HEK293 (cell line): Measurements from ENCODE around the gene CYP2U1.

Source experiments
- CTCF ChIA-PET: fragments of 350-600 bp; formaldehyde crosslinking; extraction: SDS; loops from one replicate; lab custom pipeline; 2021; ENCODE audit warnings: antibody characterized with exemption; lab: Yijun Ruan, JAX
- POLR2A ChIA-PET: fragments of 300-600 bp; formaldehyde crosslinking; extraction: SDS; loops from one replicate; lab custom pipeline; 2020; ENCODE audit warnings: antibody characterized with exemption, inconsistent platforms; lab: Yijun Ruan, JAX
- H3K27ac ChIP-seq: fragments of 200-500 bp; sonication (Bioruptor generic); 2 replicates; pipeline ENCODE4 v1.5.1; 2014; ENCODE audit warnings: low read depth, low read length, control low read depth, inconsistent platforms; ENCODE audit errors: extremely low read depth
- H3K36me3 ChIP-seq, 2 experiments: fragments of 200-500 bp in 1 of 2; sonication (Bioruptor generic) in 1 of 2; 1 replicate in 1 of 2; 2 replicates in 1 of 2; pipeline ENCODE4 v1.5.1; 2014 to 2017; ENCODE audit warnings: inconsistent platforms in 2 of 2, low read length in 2 of 2; ENCODE audit not compliant: control insufficient read depth in 2 of 2, insufficient read depth in 1 of 2
- H3K4me1 ChIP-seq: fragments of 200-500 bp; sonication (Bioruptor generic); 2 replicates; pipeline ENCODE4 v1.5.1; 2014; ENCODE audit warnings: mild to moderate bottlenecking, low read length, inconsistent platforms; ENCODE audit not compliant: control insufficient read depth, insufficient read depth
- H3K4me3 ChIP-seq: 2 replicates; pipeline ENCODE4 v1.5.1; 2011; ENCODE audit warnings: low read depth, mild to moderate bottlenecking, control low read depth, low read length, moderate library complexity
- H3K9me3 ChIP-seq: fragments of 200-500 bp; sonication (Bioruptor generic); 2 replicates; pipeline ENCODE4 v1.5.1; 2014; ENCODE audit warnings: low read depth, low read length, inconsistent platforms; ENCODE audit not compliant: control insufficient read depth, insufficient read depth
- CTCF ChIP-seq: fragments of 450-650 bp; formaldehyde crosslinking; IDR thresholded peaks from 2 replicates; pipeline ENCODE4 v1.5.1; 2016; ENCODE audit warnings: missing biosample characterization, missing genetic modification characterization
- ZBTB20 ChIP-seq: fragments of 450-650 bp; formaldehyde crosslinking; IDR thresholded peaks from 2 replicates; pipeline ENCODE4 v1.5.1; 2016; ENCODE audit warnings: missing biosample characterization, missing genetic modification characterization
- ZBTB44 ChIP-seq: fragments of 450-650 bp; IDR thresholded peaks from 2 replicates; pipeline ENCODE4 v1.5.1; 2018; ENCODE audit warnings: missing biosample characterization, mild to moderate bottlenecking, missing genetic modification characterization
- ZNF140 ChIP-seq: fragments of 450-650 bp; formaldehyde crosslinking; IDR thresholded peaks from 2 replicates; pipeline ENCODE4 v1.5.1; 2016; ENCODE audit warnings: missing biosample characterization, missing genetic modification characterization
- ZNF148 ChIP-seq: fragments of 450-650 bp; formaldehyde crosslinking; IDR thresholded peaks from 2 replicates; pipeline ENCODE4 v1.5.0; 2017; ENCODE audit warnings: missing biosample characterization, missing genetic modification characterization, borderline replicate concordance
- ZNF169 ChIP-seq: fragments of 450-650 bp; formaldehyde crosslinking; IDR thresholded peaks from 2 replicates; pipeline ENCODE4 v1.5.1; 2016; ENCODE audit warnings: missing biosample characterization, missing genetic modification characterization
- ZNF24 ChIP-seq: fragments of 450-650 bp; formaldehyde crosslinking; IDR thresholded peaks from 2 replicates; pipeline ENCODE4 v1.5.1; 2016; ENCODE audit warnings: missing biosample characterization, missing genetic modification characterization
- ZNF248 ChIP-seq: fragments of 450-650 bp; formaldehyde crosslinking; IDR thresholded peaks from 2 replicates; pipeline ENCODE4 v1.5.1; 2017; ENCODE audit warnings: missing biosample characterization, missing genetic modification characterization
- ZNF292 ChIP-seq: fragments of 450-650 bp; formaldehyde crosslinking; IDR thresholded peaks from 2 replicates; pipeline ENCODE4 v1.5.1; 2016; ENCODE audit warnings: low read depth, missing biosample characterization, missing genetic modification characterization, borderline replicate concordance
- ZNF350 ChIP-seq: fragments of 450-650 bp; formaldehyde crosslinking; IDR thresholded peaks from 2 replicates; pipeline ENCODE4 v1.5.0; 2017; ENCODE audit warnings: missing biosample characterization, mild to moderate bottlenecking, missing genetic modification characterization
- ZNF354C ChIP-seq: fragments of 450-650 bp; formaldehyde crosslinking; IDR thresholded peaks from 2 replicates; pipeline ENCODE4 v1.5.1; 2016; ENCODE audit warnings: missing biosample characterization, missing genetic modification characterization, low read depth, borderline replicate concordance
- ZNF433 ChIP-seq: fragments of 450-650 bp; formaldehyde crosslinking; IDR thresholded peaks from 2 replicates; pipeline ENCODE4 v1.5.1; 2016; ENCODE audit warnings: missing biosample characterization, missing genetic modification characterization, low read depth
- ZNF510 ChIP-seq: fragments of 450-650 bp; formaldehyde crosslinking; IDR thresholded peaks from 2 replicates; pipeline ENCODE4 v1.5.1; 2018; ENCODE audit warnings: mild to moderate bottlenecking, missing genetic modification characterization, missing biosample characterization; ENCODE audit not compliant: insufficient replicate concordance
- ZNF558 ChIP-seq: fragments of 450-650 bp; formaldehyde crosslinking; IDR thresholded peaks from 2 replicates; pipeline ENCODE4 v1.5.1; 2016; ENCODE audit warnings: missing biosample characterization, missing genetic modification characterization
- ZNF596 ChIP-seq: fragments of 450-650 bp; IDR thresholded peaks from 2 replicates; pipeline ENCODE4 v1.5.0; 2018; ENCODE audit warnings: missing biosample characterization, mild to moderate bottlenecking, missing genetic modification characterization, moderate library complexity
- ZNF626 ChIP-seq: fragments of 450-650 bp; sonication (Bioruptor Pico); formaldehyde crosslinking; IDR thresholded peaks from 2 replicates; pipeline ENCODE4 v1.5.1; 2018; ENCODE audit warnings: missing biosample characterization, missing genetic modification characterization, inconsistent platforms
- ZNF658 ChIP-seq: fragments of 450-650 bp; formaldehyde crosslinking; IDR thresholded peaks from 2 replicates; pipeline ENCODE4; 2016; ENCODE audit warnings: missing biosample characterization, missing genetic modification characterization
- ZNF677 ChIP-seq: fragments of 450-650 bp; IDR thresholded peaks from 2 replicates; pipeline ENCODE4 v1.5.0; 2018; ENCODE audit warnings: missing biosample characterization, mild to moderate bottlenecking, missing genetic modification characterization, moderate library complexity
- ZNF707 ChIP-seq: fragments of 450-650 bp; formaldehyde crosslinking; IDR thresholded peaks from 2 replicates; pipeline ENCODE4 v1.5.1; 2016; ENCODE audit warnings: missing biosample characterization, missing genetic modification characterization
- ZNF747 ChIP-seq: fragments of 450-650 bp; formaldehyde crosslinking; IDR thresholded peaks from 2 replicates; pipeline ENCODE4 v1.5.1; 2016; ENCODE audit warnings: missing biosample characterization, missing genetic modification characterization
- TF ChIP-seq, protein P1 (sequence below): fragments of 450-650 bp; formaldehyde crosslinking; IDR thresholded peaks from 2 replicates; pipeline ENCODE4 v1.5.1; 2016; ENCODE audit warnings: missing biosample characterization, missing genetic modification characterization

Gene CYP2U1

GRCh38 chr4:107999932-108000539 lies 68.7 kb downstream of the CYP2U1 start:
- CTCF ChIA-PET = interaction anchor here (0.6 to 0.8 kb wide), 2 partner anchors 374 to 573 kb away, joined by 3 read pairs; no protein-coding TSS in a partner anchor
- Histone ChIP-seq H3K4me1 (no peaks in the 10 kb centered on the region), H3K4me3 (no peak overlapping the region), H3K36me3 (peaks cover 0 to 21% of the 10 kb centered on the region in 2 experiments; a peak in 1 of 3 replicates), H3K27ac (no peak overlapping the region), H3K9me3 (no peaks in the 10 kb centered on the region)
- TF ChIP-seq, protein P1, sequence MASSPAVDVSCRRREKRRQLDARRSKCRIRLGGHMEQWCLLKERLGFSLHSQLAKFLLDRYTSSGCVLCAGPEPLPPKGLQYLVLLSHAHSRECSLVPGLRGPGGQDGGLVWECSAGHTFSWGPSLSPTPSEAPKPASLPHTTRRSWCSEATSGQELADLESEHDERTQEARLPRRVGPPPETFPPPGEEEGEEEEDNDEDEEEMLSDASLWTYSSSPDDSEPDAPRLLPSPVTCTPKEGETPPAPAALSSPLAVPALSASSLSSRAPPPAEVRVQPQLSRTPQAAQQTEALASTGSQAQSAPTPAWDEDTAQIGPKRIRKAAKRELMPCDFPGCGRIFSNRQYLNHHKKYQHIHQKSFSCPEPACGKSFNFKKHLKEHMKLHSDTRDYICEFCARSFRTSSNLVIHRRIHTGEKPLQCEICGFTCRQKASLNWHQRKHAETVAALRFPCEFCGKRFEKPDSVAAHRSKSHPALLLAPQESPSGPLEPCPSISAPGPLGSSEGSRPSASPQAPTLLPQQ (tag by site-specific recombination) = no peak
- TF ChIP-seq ZNF558 (peak; percentile 84), ZNF658 (tag by site-specific recombination) (no peak), ZNF626 (no peak)
- POLR2A ChIA-PET = no interaction called here

GRCh38 chr4:108001540-108002135 lies 70.3 kb downstream of the CYP2U1 start:
- no peak overlapping the region for H3K27ac ChIP-seq
- no peaks in the 10 kb centered on the region for H3K4me1 ChIP-seq
- ChIA-PET POLR2A (interaction anchor here (0.6 kb wide), 1 partner anchor 567 kb away, joined by 3 read pairs; no protein-coding TSS in a partner anchor), CTCF (interaction anchor here (1.2 kb wide), 1 partner anchor 17 kb away, joined by 4 read pairs; no protein-coding TSS in a partner anchor)
- no peak for TF ChIP-seq ZNF433 (tag by site-specific recombination)
- TF ChIP-seq ZNF292 (tag by site-specific recombination) = no peak
- no peak for TF ChIP-seq ZNF169 (tag by site-specific recombination)
- no peak for TF ChIP-seq ZNF350 (tag by site-specific recombination)
- no peak for TF ChIP-seq ZNF747 (tag by site-specific recombination)
- TF ChIP-seq ZNF510 (tag by site-specific recombination) = no peak
- TF ChIP-seq ZNF354C (tag by site-specific recombination) = no peak
- TF ChIP-seq ZBTB20 (tag by site-specific recombination) = no peak
- TF ChIP-seq ZNF596 (tag by site-specific recombination) = no peak
- no peak for TF ChIP-seq ZNF677 (tag by site-specific recombination)
- TF ChIP-seq ZNF707 (tag by site-specific recombination) = no peak
- no peak for TF ChIP-seq CTCF (tag by site-specific recombination)
- TF ChIP-seq ZNF558 = no peak
- no peak for TF ChIP-seq ZNF248 (tag by site-specific recombination)
- no peak for TF ChIP-seq ZNF140 (tag by site-specific recombination)
- TF ChIP-seq ZNF24 = no peak
- TF ChIP-seq ZBTB44 (tag by site-specific recombination) = no peak
- no peak for TF ChIP-seq ZNF148 (tag by site-specific recombination)
- H3K36me3 ChIP-seq = peaks cover 0 to 14% of the 10 kb centered on the region in 2 experiments; a peak in 1 of 3 replicates
- no peak overlapping the region for H3K4me3 ChIP-seq
- no peaks in the 10 kb centered on the region for H3K9me3 ChIP-seq
